GM18502 (cell line): ENCODE results near the gene CEP63.

Experiments used
- ATAC-seq: cut with Tn5 transposase; IDR thresholded peaks from one replicate; pipeline ENCODE4 v1.9.1; 2021; ENCODE audit warnings: mild to moderate bottlenecking; ENCODE audit not compliant: unreplicated experiment, poor library complexity

Gene CEP63

GRCh38 chr3:134621854-134622253, 136.0 kb downstream of the CEP63 start:
- no peak for ATAC-seq

- no peak for ATAC-seq
These were observed 137.0 kb downstream of the CEP63 start for GRCh38 chr3:134622806-134623365.

- ATAC-seq, result no peak
These were observed 137.9 kb downstream of the CEP63 start for GRCh38 chr3:134623615-134624245.
